Fibroblast of lung (primary cell): ENCODE measurements around the gene DPYD.

Source experiments
- EZH2 ChIP-seq: IDR thresholded peaks from 2 replicates; pipeline ENCODE4 v1.5.1; 2012; ENCODE audit warnings: low read length, control low read depth, mild to moderate bottlenecking; ENCODE audit errors: missing control alignments
- TF ChIP-seq, protein P1 (sequence below), 2 donors: IDR thresholded peaks in 1 of 2; conservative IDR thresholded peaks in 1 of 2; 1 replicate in 1 of 2; 2 replicates in 1 of 2; pipeline ENCODE4 v1.5.1; 2011 to 2012; ENCODE audit warnings: low read length in 2 of 2, control low read depth in 1 of 2, inconsistent platforms in 1 of 2, low read depth in 1 of 2, mild to moderate bottlenecking in 1 of 2

GRCh38 chr1:97820470-97821188 lies 100.2 kb downstream of the DPYD start:
- TF ChIP-seq, protein P1, sequence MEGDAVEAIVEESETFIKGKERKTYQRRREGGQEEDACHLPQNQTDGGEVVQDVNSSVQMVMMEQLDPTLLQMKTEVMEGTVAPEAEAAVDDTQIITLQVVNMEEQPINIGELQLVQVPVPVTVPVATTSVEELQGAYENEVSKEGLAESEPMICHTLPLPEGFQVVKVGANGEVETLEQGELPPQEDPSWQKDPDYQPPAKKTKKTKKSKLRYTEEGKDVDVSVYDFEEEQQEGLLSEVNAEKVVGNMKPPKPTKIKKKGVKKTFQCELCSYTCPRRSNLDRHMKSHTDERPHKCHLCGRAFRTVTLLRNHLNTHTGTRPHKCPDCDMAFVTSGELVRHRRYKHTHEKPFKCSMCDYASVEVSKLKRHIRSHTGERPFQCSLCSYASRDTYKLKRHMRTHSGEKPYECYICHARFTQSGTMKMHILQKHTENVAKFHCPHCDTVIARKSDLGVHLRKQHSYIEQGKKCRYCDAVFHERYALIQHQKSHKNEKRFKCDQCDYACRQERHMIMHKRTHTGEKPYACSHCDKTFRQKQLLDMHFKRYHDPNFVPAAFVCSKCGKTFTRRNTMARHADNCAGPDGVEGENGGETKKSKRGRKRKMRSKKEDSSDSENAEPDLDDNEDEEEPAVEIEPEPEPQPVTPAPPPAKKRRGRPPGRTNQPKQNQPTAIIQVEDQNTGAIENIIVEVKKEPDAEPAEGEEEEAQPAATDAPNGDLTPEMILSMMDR (conservative IDR thresholded peaks at IDR 0.05 in 1 of 2, IDR thresholded peaks at IDR 0.05 in 1 of 2; ENCODE audit: low read depth in 1 of 2, low read length in 2 of 2), result peak; percentile 27 to 48
- no peak for TF ChIP-seq EZH2
